Forelimb muscle (tissue), 1 donor: ENCODE data around the gene SLC19A1. TPM values are rescaled to one million over a fixed set of nuclear protein-coding genes. Genes with fewer than 3 reads are reported as not detected.

Source experiments
- DNase-seq: peaks from one replicate; pipeline ENCODE4 v3.0.0-alpha.2; 2013; ENCODE audit warnings: low read depth
- polyA plus RNA-seq: library from polyadenylated mRNA; unstranded; fragments of 120-200 nt; gene quantifications from one replicate; pipeline ENCODE4 v1.2.1, GENCODE V29; 2013; ENCODE audit not compliant: insufficient read length

The SLC19A1 gene
- polyA plus RNA-seq, 1 donor = 8.5 TPM

- no peak for DNase-seq
Observed at GRCh38 chr21:45493401-45494001, 48.7 kb downstream of the SLC19A1 start.

GRCh38 chr21:45492765-45493164 lies 49.5 kb downstream of the SLC19A1 start:
- DNase-seq = no peak

DNA sequence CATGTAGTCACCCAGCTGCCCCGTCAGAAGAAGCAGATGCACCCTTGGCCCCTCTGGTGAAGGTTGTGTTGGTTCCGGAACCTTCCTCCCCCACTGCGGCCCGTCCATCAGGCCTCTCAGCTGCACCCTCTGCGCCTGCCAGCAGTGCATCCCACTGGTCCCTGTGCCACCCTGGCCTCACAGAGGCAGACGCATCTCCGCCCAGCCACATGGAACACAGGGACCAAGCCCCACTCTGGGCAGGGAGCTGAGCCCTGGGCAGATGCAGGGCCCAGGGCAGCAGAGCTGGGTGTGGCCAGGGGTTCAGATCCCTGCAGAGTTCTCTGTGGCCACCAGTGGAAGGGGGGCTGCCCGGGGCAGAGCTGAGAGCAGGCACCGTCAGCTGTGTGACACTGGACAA lies 50.6 kb downstream of the SLC19A1 start:
- no peak for DNase-seq

GRCh38 chr21:45491056-45491455 lies 51.2 kb downstream of the SLC19A1 start:
- DNase-seq = no peak

DNA sequence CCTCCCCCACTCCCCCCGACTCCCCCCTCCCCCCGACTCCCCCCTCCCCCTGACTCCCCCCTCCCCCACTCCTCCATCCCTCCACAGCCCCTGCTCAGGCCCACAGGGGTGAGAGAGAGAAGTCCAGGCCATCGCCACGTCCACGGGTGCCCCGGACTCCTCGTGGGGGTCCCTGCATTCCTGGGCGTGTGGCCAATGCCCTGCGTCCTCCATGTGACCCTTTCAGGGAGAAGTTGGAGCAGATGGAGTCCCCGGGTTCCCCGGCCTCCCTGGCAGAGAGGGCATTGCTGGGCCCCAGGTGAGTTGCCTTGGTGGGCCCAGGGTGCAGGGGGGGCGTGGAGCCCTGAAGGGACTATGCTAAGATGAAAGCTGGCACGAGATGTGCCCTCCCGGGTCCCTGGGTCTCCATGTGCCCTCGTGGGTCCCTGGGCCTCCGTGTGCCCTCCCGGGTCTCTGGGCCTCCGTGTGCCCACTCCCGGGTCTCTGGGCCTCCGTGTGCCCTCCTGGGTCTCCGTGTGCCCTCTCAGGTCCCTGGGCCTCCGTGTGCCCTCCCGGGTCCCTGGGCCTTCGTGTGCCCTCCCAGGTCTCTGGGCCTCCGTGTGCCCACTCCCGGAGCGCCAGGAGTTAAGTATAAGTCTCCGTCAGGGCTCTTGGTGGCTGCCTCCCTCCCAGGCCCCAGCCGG lies 52.0 kb downstream of the SLC19A1 start:
- DNase-seq = no peak

- DNase-seq = no peak
Observed at GRCh38 chr21:45489722-45489982, 52.6 kb downstream of the SLC19A1 start.

GRCh38 chr21:45488931-45489721 lies 53.1 kb downstream of the SLC19A1 start:
- DNase-seq = no peak

GRCh38 chr21:45487891-45488600 lies 54.2 kb downstream of the SLC19A1 start:
- DNase-seq = no peak

GRCh38 chr21:45487161-45487806 lies 55.0 kb downstream of the SLC19A1 start:
- no peak for DNase-seq

- DNase-seq = no peak
Observed at GRCh38 chr21:45486443-45487160, 55.6 kb downstream of the SLC19A1 start.

DNA sequence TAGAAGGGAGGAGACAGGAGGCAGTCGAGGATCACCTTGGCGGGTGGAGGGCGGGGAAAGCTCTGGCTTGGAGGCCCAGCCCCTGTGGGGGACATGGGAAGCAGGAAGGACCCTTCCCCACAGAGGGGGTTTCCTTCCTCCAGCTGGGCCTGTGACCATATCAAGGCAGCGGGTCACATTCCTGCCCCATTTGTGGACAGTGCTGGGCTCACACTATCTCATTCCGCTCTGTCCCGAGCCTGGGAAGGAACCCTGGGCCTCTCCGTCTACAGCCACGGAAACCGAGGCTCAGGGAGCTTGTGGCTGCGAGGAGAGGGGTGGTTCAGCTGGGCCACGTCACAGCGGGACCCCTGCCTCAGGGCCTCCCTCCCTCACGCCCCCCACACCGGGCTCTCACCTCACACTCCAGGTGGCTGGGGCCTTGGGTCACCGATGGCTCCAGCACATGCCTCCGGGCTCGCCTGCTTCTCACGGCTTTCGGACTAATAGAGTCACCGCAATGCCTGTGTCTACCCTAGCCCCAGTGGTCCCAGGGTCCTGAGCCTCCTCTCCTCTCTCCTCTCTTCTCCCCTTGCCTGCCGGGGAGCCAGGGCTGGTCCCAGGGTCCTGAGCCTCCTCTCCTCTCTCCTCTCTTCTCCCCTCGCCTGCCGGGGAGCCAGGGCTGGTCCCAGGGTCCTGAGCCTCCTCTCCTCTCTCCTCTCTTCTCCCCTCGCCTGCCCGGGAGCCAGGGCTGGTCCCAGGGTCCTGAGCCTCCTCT lies 56.4 kb downstream of the SLC19A1 start:
- DNase-seq = no peak

GRCh38 chr21:45484318-45484717 lies 57.9 kb downstream of the SLC19A1 start:
- no peak for DNase-seq

- no peak for DNase-seq
Observed at GRCh38 chr21:45482899-45483821, 59.1 kb downstream of the SLC19A1 start.

DNA sequence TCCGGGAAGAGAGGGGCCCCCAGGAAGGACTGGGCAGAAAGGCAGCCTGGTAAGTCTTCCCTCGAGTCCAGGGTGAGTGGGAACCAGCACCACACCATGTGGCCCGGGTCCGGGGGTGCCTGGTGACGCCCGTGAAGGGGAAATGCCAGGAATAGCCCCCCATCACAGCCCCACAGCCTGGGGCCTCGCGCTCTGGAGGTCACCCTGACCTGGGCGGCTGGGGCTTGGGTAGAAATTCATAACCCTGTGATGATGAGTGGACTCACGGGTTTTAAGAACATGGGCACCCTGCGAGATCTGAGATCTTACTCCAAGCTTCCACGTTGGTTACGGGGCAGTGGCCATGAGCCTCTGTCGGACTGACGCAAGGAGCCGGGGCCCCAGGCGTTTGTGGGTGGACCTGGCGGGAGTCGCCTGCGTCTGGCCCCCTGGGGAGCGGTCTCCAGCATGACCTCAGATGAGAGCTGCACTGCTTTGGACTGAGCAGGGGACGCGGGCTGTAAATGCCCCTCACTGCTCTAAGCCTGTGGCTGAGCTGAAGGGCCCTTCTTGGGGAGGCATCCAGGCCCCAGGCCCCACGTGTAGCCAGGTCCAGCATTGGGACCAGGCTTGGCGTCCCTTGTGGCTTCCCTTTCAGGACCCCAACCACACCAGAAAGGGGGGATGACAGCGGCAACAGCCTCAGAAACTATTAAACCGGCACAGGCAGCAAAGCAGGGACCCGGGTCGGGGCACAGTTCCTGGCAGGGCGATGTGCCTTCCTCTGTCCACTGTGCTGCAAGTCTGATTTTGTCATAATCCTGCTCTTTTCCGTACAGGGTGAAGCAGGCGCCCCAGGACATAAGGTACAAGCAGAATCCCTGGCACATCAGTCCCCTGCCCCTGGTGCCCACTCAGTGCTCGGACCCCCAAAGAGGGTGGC lies 60.0 kb downstream of the SLC19A1 start:
- DNase-seq = no peak

GRCh38 chr21:45481566-45481965 lies 60.7 kb downstream of the SLC19A1 start:
- no peak for DNase-seq

DNA sequence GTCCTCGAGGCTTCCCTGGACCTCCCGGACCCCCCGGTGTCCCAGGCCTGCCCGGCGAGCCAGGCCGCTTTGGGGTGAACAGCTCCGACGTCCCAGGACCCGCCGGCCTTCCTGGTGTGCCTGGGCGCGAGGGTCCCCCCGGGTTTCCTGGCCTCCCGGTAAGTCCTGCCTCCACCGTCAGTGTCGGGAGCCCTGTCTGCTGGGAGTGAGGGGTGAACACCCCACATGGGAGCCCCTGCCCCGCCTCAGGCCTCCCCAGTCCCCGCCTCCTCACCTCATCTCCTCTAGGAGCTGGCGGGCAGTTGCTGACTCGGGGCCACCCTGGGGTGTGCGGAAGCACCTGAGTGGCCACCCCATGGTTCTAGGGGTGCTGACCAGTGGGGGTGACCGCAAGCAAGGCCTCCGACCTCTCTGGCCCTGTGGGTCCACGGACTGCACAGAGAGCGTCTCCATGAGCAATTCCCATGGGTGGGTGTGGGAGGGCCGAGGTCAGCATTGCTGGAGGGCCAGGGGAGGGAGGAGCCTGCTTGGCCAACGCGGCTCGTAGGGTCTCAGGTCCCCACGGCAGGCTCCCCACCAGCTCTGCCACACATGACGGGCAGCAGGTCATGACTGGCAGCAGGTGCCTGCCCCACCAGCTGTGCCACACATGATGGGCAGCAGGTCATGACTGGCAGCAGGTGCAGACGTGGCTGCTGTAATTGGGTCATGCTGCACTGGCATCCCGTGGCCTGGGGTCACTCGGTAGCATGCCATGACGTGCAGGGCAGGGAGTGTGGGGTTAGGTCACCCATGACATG lies 61.3 kb downstream of the SLC19A1 start:
- no peak for DNase-seq
